ENCODE measurements around the gene C2CD2L. TPM values are rescaled to one million over a fixed set of nuclear protein-coding genes. Genes with fewer than 3 reads are reported as not detected.

Gene C2CD2L
- total and polyA plus RNA-seq, 10 of the 15 experiments (the other 5 are each of a cell fraction or from before 2014, with no cell fraction given) = 0.21 to 9.6 (median 5.1) TPM

DNA sequence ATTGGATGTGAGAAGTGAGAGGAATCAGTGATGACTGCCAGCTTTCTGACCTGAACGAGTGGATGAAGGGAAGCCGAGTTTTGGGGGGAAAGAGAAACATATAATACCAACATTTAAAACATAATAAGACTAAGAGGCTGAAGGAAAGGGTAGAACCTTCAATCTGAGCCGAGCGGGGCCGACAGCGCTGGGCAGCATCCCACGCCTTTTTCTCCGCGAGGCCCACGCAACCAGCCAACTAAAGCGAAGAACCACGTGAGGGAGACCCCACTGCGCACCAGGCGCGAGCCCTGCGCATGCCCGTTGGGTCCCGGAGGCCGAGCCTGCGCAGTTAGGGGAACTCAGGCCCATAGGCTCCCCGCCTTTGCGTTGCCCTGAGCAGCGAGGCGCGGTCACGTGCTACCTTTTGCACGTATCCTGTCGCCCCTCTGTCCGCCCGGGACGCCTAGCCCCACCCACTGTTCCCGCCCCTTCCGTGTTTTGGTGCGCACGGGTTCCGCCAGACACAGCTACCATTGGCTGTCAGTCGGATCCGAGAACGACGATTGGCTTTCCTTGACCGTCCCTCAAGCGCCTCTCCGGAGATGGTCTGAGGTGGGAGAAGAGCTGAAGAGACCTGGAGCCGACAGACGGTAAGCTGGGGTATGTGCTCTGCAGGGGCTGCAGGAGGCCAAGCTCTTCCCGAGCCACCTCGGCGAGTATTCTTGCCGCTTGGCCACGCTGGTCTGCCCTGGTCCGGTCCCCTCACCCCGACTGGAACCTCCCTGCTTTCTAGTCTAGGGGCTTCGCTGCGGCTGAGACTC, 14.1 kb downstream of the C2CD2L start, which contains the start of gene HINFP (continued):
- peak; percentile 8; the same call in 1 of the 2 replicates for TF ChIP-seq BACH1 (IDR thresholded peaks at IDR 0.05; ENCODE audit: borderline replicate concordance)
- TF ChIP-seq HCFC1 (IDR thresholded peaks at IDR 0.05; ENCODE audit: low read length) = peak; percentile 32; the same call in 1 of the 2 replicates
- no peak for TF ChIP-seq TCF7 (IDR thresholded peaks at IDR 0.05; ENCODE audit: borderline replicate concordance)
- peak; percentile 95 for TF ChIP-seq USF1 (IDR thresholded peaks at IDR 0.05; ENCODE audit: borderline replicate concordance, extremely low read length, insufficient read depth, low read depth, low read length)
- TF ChIP-seq KLF5 (IDR thresholded peaks at IDR 0.05; ENCODE audit: partially characterized antibody) = peak; percentile 23
- TF ChIP-seq WRNIP1 (IDR thresholded peaks at IDR 0.05; ENCODE audit: borderline replicate concordance, low read depth, low read length) = no peak
- no peak for TF ChIP-seq BCL3 (IDR thresholded peaks at IDR 0.05; ENCODE audit: borderline replicate concordance, insufficient read depth, low read depth, low read length, poor library complexity, severe bottlenecking)

GRCh38 chr11:119121811-119122124, 14.6 kb downstream of the C2CD2L start:
- ChIA-PET POLR2A (interaction anchor here (0.7 to 6.9 kb wide), 10 partner anchors 12 to 390 kb away, joined by 3 to 76 read pairs (median 6); partner anchors contain the start of genes C2CD2L, DPAGT1, HMBS and HYOU1), RAD21 (ENCODE audit: unreplicated experiment) (interaction anchor here (0.6 to 2.6 kb wide), 8 partner anchors 15 to 330 kb away, joined by 3 to 22 read pairs (median 6); partner anchors contain the start of genes C2CD2L, DDX6, DPAGT1 and HMBS), CTCF (interaction anchor here (0.6 to 2.2 kb wide), 11 partner anchors 10 to 173 kb away, joined by 3 to 9 read pairs (median 4); partner anchors contain the start of gene C2CD2L), SMC1A (ENCODE audit: uncharacterized antibody, unreplicated experiment) (interaction anchor here (0.8 to 5.0 kb wide), 10 partner anchors 10 to 199 kb away, joined by 3 to 32 read pairs (median 4); partner anchors contain the start of genes C2CD2L and DPAGT1)
- Histone ChIP-seq H3K9ac (ENCODE audit: control insufficient read depth, insufficient read depth, low read length) (peak overlapping the region; percentile 72), H3K27me3 (replicated peaks in 1 of 2; ENCODE audit: control insufficient read depth in 2 of 2, insufficient read depth in 2 of 2, low read length in 1 of 2) (no peaks in the 10 kb centered on the region), H3K9me3 (replicated peaks; ENCODE audit: control insufficient read depth, insufficient read depth, low read length) (no peaks in the 10 kb centered on the region), H3K27ac (ENCODE audit: control insufficient read depth, insufficient read depth) (peak overlapping the region; percentile 51), H3K4me1 (ENCODE audit: control insufficient read depth, insufficient read depth, low read length) (peaks cover 13% of the 10 kb centered on the region), H3K36me3 (ENCODE audit: control insufficient read depth in 2 of 2, insufficient read depth in 2 of 2, low read length in 1 of 2) (peaks cover 0 to 4% of the 10 kb centered on the region in 2 experiments; a peak in 2 of 4 replicates), H2AFZ (ENCODE audit: control insufficient read depth, low read depth, low read length) (peak overlapping the region; percentile 85), H3K4me3 (peak overlapping the region; percentile 92), H3K79me2 (ENCODE audit: control insufficient read depth, insufficient read depth, low read length) (peaks cover 21% of the 10 kb centered on the region), H4K20me1 (ENCODE audit: control insufficient read depth, insufficient read depth) (no peaks in the 10 kb centered on the region), H3K4me2 (ENCODE audit: control insufficient read depth, insufficient read depth) (peak overlapping the region; percentile 83)
- intact Hi-C loops (cut with micrococcal nuclease; ENCODE audit: unreplicated experiment) (no loop called here), in situ Hi-C loops (cut with MboI) (no loop called here)
- DNase-seq (ENCODE audit: low read depth, low spot score) (no peak), FAIRE-seq (no peak), ATAC-seq (peak; percentile 26)
- TSS peak; percentile 87 for BruUV-seq (replicated peaks)
- under 1% methylated on average over 20 of the region's 20 CpGs for WGBS (ENCODE audit: insufficient coverage, insufficient replicate concordance, low lambda C conversion rate, missing lambda C conversion rate)
- TF ChIP-seq LARP7 (IDR thresholded peaks at IDR 0.05) = 0 out of 2 replicates have a peak, but pooled peaks have one; percentile 80
- TF ChIP-seq MYB (IDR thresholded peaks at IDR 0.05; ENCODE audit: borderline replicate concordance, low read depth, low read length) = no peak
- TF ChIP-seq, protein P1, sequence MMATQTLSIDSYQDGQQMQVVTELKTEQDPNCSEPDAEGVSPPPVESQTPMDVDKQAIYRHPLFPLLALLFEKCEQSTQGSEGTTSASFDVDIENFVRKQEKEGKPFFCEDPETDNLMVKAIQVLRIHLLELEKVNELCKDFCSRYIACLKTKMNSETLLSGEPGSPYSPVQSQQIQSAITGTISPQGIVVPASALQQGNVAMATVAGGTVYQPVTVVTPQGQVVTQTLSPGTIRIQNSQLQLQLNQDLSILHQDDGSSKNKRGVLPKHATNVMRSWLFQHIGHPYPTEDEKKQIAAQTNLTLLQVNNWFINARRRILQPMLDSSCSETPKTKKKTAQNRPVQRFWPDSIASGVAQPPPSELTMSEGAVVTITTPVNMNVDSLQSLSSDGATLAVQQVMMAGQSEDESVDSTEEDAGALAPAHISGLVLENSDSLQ (IDR thresholded peaks at IDR 0.05) = no peak
- no peak for TF ChIP-seq PBX3 (IDR thresholded peaks at IDR 0.05; ENCODE audit: insufficient replicate concordance, low read depth, low read length)
